HEK293 (cell line): Measurements from ENCODE around the gene TGOLN2.

Experiments used
- BCL11B ChIP-seq: fragments of 450-650 bp; formaldehyde crosslinking; IDR thresholded peaks from 2 replicates; pipeline ENCODE4 v1.5.1; 2016; ENCODE audit warnings: low read depth, missing biosample characterization, missing genetic modification characterization
- FEZF1 ChIP-seq: fragments of 450-650 bp; formaldehyde crosslinking; IDR thresholded peaks from 2 replicates; pipeline ENCODE4 v1.5.1; 2016; ENCODE audit warnings: missing biosample characterization, missing genetic modification characterization
- GFI1B ChIP-seq: fragments of 450-650 bp; formaldehyde crosslinking; IDR thresholded peaks from 2 replicates; pipeline ENCODE4 v1.5.1; 2016; ENCODE audit warnings: missing biosample characterization, missing genetic modification characterization
- HIC1 ChIP-seq: fragments of 450-650 bp; formaldehyde crosslinking; IDR thresholded peaks from 2 replicates; pipeline ENCODE4 v1.5.1; 2016; ENCODE audit warnings: missing biosample characterization, missing genetic modification characterization
- KLF17 ChIP-seq: fragments of 450-650 bp; formaldehyde crosslinking; IDR thresholded peaks from 2 replicates; pipeline ENCODE4 v1.5.1; 2016; ENCODE audit warnings: missing biosample characterization, missing genetic modification characterization
- KLF8 ChIP-seq: fragments of 450-650 bp; formaldehyde crosslinking; IDR thresholded peaks from 2 replicates; pipeline ENCODE4 v1.5.1; 2016; ENCODE audit warnings: missing biosample characterization, missing genetic modification characterization
- YY2 ChIP-seq: fragments of 450-650 bp; formaldehyde crosslinking; IDR thresholded peaks from 2 replicates; pipeline ENCODE4 v1.5.1; 2016; ENCODE audit warnings: missing biosample characterization, missing genetic modification characterization
- ZBTB26 ChIP-seq: fragments of 450-650 bp; formaldehyde crosslinking; optimal IDR thresholded peaks from 2 replicates; pipeline ENCODE3; 2016; ENCODE audit warnings: missing biosample characterization, mild to moderate bottlenecking, missing genetic modification characterization
- ZBTB8A ChIP-seq: fragments of 450-650 bp; formaldehyde crosslinking; IDR thresholded peaks from 2 replicates; pipeline ENCODE4 v1.5.1; 2016; ENCODE audit warnings: missing biosample characterization, missing genetic modification characterization
- ZFP41 ChIP-seq: fragments of 450-650 bp; formaldehyde crosslinking; IDR thresholded peaks from 2 replicates; pipeline ENCODE4 v1.5.1; 2016; ENCODE audit warnings: missing biosample characterization, missing genetic modification characterization, borderline replicate concordance
- ZFP69B ChIP-seq: fragments of 450-650 bp; formaldehyde crosslinking; IDR thresholded peaks from 2 replicates; pipeline ENCODE4 v1.5.1; 2016; ENCODE audit warnings: missing biosample characterization, missing genetic modification characterization
- ZIC2 ChIP-seq: fragments of 450-650 bp; formaldehyde crosslinking; IDR thresholded peaks from 2 replicates; pipeline ENCODE4 v1.5.1; 2016; ENCODE audit warnings: missing biosample characterization, missing genetic modification characterization
- ZNF10 ChIP-seq: fragments of 450-650 bp; formaldehyde crosslinking; IDR thresholded peaks from 2 replicates; pipeline ENCODE4 v1.5.1; 2017; ENCODE audit warnings: missing biosample characterization, missing genetic modification characterization
- ZNF239 ChIP-seq: fragments of 450-650 bp; formaldehyde crosslinking; IDR thresholded peaks from 2 replicates; pipeline ENCODE4 v1.5.1; 2016; ENCODE audit warnings: missing biosample characterization, missing genetic modification characterization
- ZNF266 ChIP-seq: fragments of 450-650 bp; formaldehyde crosslinking; IDR thresholded peaks from 2 replicates; pipeline ENCODE4 v1.5.1; 2016; ENCODE audit warnings: missing biosample characterization, missing genetic modification characterization, low read depth
- ZNF335 ChIP-seq: fragments of 450-650 bp; formaldehyde crosslinking; conservative IDR thresholded peaks from 2 replicates; pipeline ENCODE4 v1.5.1; 2016; ENCODE audit warnings: missing biosample characterization, missing genetic modification characterization
- ZNF366 ChIP-seq: fragments of 450-650 bp; formaldehyde crosslinking; conservative IDR thresholded peaks from 2 replicates; pipeline ENCODE4 v1.5.1; 2016; ENCODE audit warnings: missing biosample characterization, missing genetic modification characterization
- ZNF394 ChIP-seq: fragments of 450-650 bp; formaldehyde crosslinking; IDR thresholded peaks from 2 replicates; pipeline ENCODE4 v1.5.1; 2016; ENCODE audit warnings: missing biosample characterization, missing genetic modification characterization, mild to moderate bottlenecking, moderate library complexity, borderline replicate concordance
- ZNF48 ChIP-seq: fragments of 450-650 bp; formaldehyde crosslinking; IDR thresholded peaks from 2 replicates; pipeline ENCODE4 v1.5.1; 2016; ENCODE audit warnings: missing biosample characterization, missing genetic modification characterization
- ZNF544 ChIP-seq: fragments of 450-650 bp; formaldehyde crosslinking; IDR thresholded peaks from 2 replicates; pipeline ENCODE4 v1.5.0; 2017; ENCODE audit warnings: missing biosample characterization, missing genetic modification characterization
- ZNF560 ChIP-seq: fragments of 450-650 bp; formaldehyde crosslinking; IDR thresholded peaks from 2 replicates; pipeline ENCODE4 v1.5.1; 2017; ENCODE audit warnings: missing biosample characterization, missing genetic modification characterization, borderline replicate concordance
- ZNF654 ChIP-seq: fragments of 450-650 bp; formaldehyde crosslinking; IDR thresholded peaks from 2 replicates; pipeline ENCODE4 v1.5.1; 2016; ENCODE audit warnings: low read depth, missing biosample characterization, missing genetic modification characterization
- ZNF660 ChIP-seq: fragments of 450-650 bp; IDR thresholded peaks from 2 replicates; pipeline ENCODE4 v1.5.1; 2018; ENCODE audit warnings: missing biosample characterization, mild to moderate bottlenecking, missing genetic modification characterization
- ZXDB ChIP-seq: fragments of 450-650 bp; formaldehyde crosslinking; IDR thresholded peaks from 2 replicates; pipeline ENCODE4 v1.5.1; 2016; ENCODE audit warnings: missing biosample characterization, missing genetic modification characterization
- TF ChIP-seq, protein P1 (sequence below): fragments of 450-650 bp; formaldehyde crosslinking; IDR thresholded peaks from 2 replicates; pipeline ENCODE4 v1.5.1; 2016; ENCODE audit warnings: missing biosample characterization, missing genetic modification characterization
- TF ChIP-seq, protein P2 (sequence below): fragments of 450-650 bp; formaldehyde crosslinking; IDR thresholded peaks from 2 replicates; pipeline ENCODE4 v1.5.1; 2016; ENCODE audit warnings: missing biosample characterization, missing genetic modification characterization
- TF ChIP-seq, protein P3 (sequence below): sonication (generic); formaldehyde crosslinking; IDR thresholded peaks from 2 replicates; pipeline ENCODE4 v1.8.1; 2022; ENCODE audit warnings: mild to moderate bottlenecking, moderate library complexity, missing genetic modification reagents
- TF ChIP-seq, protein P4 (sequence below): fragments of 450-650 bp; formaldehyde crosslinking; IDR thresholded peaks from 2 replicates; pipeline ENCODE4 v1.5.1; 2016; ENCODE audit warnings: missing biosample characterization, missing genetic modification characterization, low read depth
- TF ChIP-seq, protein P5 (sequence below): fragments of 450-650 bp; formaldehyde crosslinking; IDR thresholded peaks from 2 replicates; pipeline ENCODE4 v1.5.1; 2016; ENCODE audit warnings: missing biosample characterization, missing genetic modification characterization

The TGOLN2 gene

DNA sequence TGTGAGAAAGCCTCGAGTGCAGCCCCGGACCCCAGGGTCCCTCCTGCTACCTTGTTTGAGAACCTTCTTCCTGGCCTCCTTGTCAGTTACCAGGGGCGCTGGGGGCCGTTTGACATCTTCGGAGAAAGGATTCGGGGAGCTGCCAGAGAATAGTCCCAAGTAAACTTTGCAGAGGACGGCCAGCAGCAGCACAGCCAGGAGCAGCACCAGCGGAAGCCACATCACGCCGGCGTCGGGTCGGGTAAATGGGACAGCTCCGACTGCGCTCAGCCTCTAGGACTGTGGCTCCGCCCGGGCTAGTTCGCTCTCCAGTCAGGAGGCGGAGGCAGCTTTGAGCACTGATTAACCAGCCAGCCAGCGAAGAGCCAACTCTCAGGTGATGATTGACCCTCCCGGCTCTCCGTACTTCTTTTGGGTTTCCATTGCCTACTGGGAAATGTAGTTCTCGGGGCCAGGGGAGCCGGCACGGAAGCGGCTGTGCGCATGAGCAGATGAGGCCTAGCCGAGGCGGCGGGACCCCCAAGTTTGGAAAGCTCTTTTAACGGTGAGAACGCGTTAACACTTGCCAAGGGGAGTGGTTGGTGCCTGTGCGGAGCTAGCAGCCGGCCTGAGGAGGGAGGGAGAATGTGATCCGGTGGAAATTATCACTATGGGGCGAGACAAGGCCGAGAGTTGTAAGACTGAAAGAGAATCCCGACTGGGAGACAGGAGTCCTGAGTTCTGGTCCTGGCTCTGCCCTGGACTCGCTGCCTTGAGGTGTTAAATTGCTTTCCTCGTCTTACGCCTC is 26.7 kb upstream of the TGOLN2 start, which contains the start of the genes ELMOD3 and RETSAT (continued):
- TF ChIP-seq KLF17 (no peak), ZNF335 (tag by site-specific recombination) (peak; percentile 77), ZNF48 (tag by site-specific recombination) (no peak), ZNF394 (tag by site-specific recombination) (peak; percentile 34; the same call in 1 of the 2 replicates), ZIC2 (tag by site-specific recombination) (peak; percentile 9; the same call in 1 of the 2 replicates), ZNF366 (tag by site-specific recombination) (no peak), ZBTB26 (tag by site-specific recombination) (peak; percentile 14), FEZF1 (tag by site-specific recombination) (no peak), ZBTB8A (tag by site-specific recombination) (no peak), KLF8 (0 out of 2 replicates have a peak, but pooled peaks have one; percentile 53), HIC1 (tag by site-specific recombination) (no peak), ZNF660 (tag by site-specific recombination) (peak; percentile 99), ZNF266 (tag by site-specific recombination) (no peak), ZNF239 (no peak), ZFP41 (no peak), ZNF560 (tag by site-specific recombination) (no peak), ZNF544 (tag by site-specific recombination) (no peak), BCL11B (tag by site-specific recombination) (no peak), ZNF10 (tag by site-specific recombination) (peak; percentile 48; the same call in 1 of the 2 replicates), ZFP69B (tag by site-specific recombination) (no peak), GFI1B (tag by site-specific recombination) (no peak; the same call in 1 of the 2 replicates), ZXDB (tag by site-specific recombination) (peak; percentile 64; the same call in 1 of the 2 replicates), YY2 (tag by site-specific recombination) (no peak), ZNF654 (tag by site-specific recombination) (no peak)
- TF ChIP-seq, protein P1, sequence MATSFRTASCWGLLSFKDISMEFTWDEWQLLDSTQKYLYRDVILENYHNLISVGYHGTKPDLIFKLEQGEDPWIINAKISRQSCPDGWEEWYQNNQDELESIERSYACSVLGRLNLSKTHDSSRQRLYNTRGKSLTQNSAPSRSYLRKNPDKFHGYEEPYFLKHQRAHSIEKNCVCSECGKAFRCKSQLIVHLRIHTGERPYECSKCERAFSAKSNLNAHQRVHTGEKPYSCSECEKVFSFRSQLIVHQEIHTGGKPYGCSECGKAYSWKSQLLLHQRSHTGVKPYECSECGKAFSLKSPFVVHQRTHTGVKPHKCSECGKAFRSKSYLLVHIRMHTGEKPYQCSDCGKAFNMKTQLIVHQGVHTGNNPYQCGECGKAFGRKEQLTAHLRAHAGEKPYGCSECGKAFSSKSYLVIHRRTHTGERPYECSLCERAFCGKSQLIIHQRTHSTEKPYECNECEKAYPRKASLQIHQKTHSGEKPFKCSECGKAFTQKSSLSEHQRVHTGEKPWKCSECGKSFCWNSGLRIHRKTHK (tag by site-specific recombination): no peak
- TF ChIP-seq, protein P2, sequence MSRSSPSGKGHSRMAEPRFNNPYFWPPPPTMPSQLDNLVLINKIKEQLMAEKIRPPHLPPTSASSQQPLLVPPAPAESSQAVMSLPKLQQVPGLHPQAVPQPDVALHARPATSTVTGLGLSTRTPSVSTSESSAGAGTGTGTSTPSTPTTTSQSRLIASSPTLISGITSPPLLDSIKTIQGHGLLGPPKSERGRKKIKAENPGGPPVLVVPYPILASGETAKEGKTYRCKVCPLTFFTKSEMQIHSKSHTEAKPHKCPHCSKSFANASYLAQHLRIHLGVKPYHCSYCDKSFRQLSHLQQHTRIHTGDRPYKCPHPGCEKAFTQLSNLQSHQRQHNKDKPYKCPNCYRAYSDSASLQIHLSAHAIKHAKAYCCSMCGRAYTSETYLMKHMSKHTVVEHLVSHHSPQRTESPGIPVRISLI (tag by site-specific recombination): no peak
- TF ChIP-seq, protein P3, sequence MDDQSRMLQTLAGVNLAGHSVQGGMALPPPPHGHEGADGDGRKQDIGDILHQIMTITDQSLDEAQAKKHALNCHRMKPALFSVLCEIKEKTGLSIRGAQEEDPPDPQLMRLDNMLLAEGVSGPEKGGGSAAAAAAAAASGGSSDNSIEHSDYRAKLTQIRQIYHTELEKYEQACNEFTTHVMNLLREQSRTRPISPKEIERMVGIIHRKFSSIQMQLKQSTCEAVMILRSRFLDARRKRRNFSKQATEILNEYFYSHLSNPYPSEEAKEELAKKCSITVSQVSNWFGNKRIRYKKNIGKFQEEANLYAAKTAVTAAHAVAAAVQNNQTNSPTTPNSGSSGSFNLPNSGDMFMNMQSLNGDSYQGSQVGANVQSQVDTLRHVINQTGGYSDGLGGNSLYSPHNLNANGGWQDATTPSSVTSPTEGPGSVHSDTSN: no peak
- TF ChIP-seq, protein P4, sequence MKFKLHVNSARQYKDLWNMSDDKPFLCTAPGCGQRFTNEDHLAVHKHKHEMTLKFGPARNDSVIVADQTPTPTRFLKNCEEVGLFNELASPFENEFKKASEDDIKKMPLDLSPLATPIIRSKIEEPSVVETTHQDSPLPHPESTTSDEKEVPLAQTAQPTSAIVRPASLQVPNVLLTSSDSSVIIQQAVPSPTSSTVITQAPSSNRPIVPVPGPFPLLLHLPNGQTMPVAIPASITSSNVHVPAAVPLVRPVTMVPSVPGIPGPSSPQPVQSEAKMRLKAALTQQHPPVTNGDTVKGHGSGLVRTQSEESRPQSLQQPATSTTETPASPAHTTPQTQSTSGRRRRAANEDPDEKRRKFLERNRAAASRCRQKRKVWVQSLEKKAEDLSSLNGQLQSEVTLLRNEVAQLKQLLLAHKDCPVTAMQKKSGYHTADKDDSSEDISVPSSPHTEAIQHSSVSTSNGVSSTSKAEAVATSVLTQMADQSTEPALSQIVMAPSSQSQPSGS: no peak
- TF ChIP-seq, protein P5, sequence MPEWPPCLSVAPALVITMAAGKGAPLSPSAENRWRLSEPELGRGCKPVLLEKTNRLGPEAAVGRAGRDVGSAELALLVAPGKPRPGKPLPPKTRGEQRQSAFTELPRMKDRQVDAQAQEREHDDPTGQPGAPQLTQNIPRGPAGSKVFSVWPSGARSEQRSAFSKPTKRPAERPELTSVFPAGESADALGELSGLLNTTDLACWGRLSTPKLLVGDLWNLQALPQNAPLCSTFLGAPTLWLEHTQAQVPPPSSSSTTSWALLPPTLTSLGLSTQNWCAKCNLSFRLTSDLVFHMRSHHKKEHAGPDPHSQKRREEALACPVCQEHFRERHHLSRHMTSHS (tag by site-specific recombination): no peak
